Esophagus squamous epithelium (tissue), 4 donors: ENCODE results near the gene DAPK1.

Experiments used
- CTCF ChIP-seq, 6 experiments: fragments of 450-650 bp in 4 of 6; fragments of 200-600 bp in 2 of 6; sonication (generic) in 2 of 6; IDR thresholded peaks; one replicate each; pipeline ENCODE4 v1.5.1; 2016 to 2019; ENCODE audit warnings: antibody characterized with exemption in 6 of 6, mild to moderate bottlenecking in 4 of 6, moderate library complexity in 4 of 6
- POLR2A ChIP-seq, 4 donors: fragments of 450-650 bp; IDR thresholded peaks; one replicate each; pipeline ENCODE4 v1.6.1; 2017; ENCODE audit warnings: antibody characterized with exemption in 4 of 4, mild to moderate bottlenecking in 4 of 4, moderate library complexity in 3 of 4

- TF ChIP-seq POLR2A (IDR thresholded peaks at IDR 0.05), result no peak
- TF ChIP-seq CTCF (IDR thresholded peaks at IDR 0.05), result no peak
Measured at GRCh38 chr9:87659534-87660419, 162.1 kb downstream of the DAPK1 start.
